ENCODE measurements around the gene PPFIBP1. TPM values are rescaled to one million over a fixed set of nuclear protein-coding genes. Genes with fewer than 3 reads are reported as not detected.
"Not testable (repeated sequence)": the region's sequence is repeated elsewhere in the genome, so short reads cannot be mapped to it uniquely, and the experiment has no call there.

The PPFIBP1 gene
- total RNA-seq, 2 donors from 2014 or later: 65.2 to 66.0 TPM

- TF ChIP-seq, protein P1, sequence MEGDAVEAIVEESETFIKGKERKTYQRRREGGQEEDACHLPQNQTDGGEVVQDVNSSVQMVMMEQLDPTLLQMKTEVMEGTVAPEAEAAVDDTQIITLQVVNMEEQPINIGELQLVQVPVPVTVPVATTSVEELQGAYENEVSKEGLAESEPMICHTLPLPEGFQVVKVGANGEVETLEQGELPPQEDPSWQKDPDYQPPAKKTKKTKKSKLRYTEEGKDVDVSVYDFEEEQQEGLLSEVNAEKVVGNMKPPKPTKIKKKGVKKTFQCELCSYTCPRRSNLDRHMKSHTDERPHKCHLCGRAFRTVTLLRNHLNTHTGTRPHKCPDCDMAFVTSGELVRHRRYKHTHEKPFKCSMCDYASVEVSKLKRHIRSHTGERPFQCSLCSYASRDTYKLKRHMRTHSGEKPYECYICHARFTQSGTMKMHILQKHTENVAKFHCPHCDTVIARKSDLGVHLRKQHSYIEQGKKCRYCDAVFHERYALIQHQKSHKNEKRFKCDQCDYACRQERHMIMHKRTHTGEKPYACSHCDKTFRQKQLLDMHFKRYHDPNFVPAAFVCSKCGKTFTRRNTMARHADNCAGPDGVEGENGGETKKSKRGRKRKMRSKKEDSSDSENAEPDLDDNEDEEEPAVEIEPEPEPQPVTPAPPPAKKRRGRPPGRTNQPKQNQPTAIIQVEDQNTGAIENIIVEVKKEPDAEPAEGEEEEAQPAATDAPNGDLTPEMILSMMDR (IDR thresholded peaks at IDR 0.05): no peak
- Histone ChIP-seq H3K4me3 (no peak overlapping the region), H3K4me1 (peaks cover 0 to 47% of the 10 kb centered on the region in 2 donors), H3K9me3 (no peaks in the 10 kb centered on the region), H3K27ac (no peak overlapping the region), H3K36me3 (no peaks in the 10 kb centered on the region), H3K27me3 (no peaks in the 10 kb centered on the region)
- DNase-seq (ENCODE audit: low spot score): no peak
Observed at GRCh38 chr12:27623645-27624044, 99.6 kb downstream of the PPFIBP1 start.

DNA sequence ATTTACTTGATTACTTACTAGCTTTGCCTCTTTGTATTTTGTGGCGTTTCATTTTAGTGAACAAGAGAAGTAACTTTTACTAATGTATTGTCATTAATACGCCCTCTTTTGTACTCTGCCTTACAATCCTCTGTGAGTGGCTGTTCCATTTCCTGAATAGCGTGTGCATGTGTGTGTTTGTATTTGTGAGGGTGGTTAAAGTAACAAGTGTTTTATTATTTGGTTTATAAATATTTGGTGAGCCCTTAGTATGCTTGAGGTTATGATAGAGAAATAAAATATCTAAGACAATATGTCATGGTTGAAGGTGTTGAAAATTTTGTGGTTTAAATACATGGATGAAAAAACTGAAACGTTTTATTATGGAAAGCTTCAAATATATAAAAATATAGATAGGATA, 100.6 kb downstream of the PPFIBP1 start:
- TF ChIP-seq, protein P1 (IDR thresholded peaks at IDR 0.05): no peak
- Histone ChIP-seq H3K27ac (no peak overlapping the region), H3K36me3 (no peaks in the 10 kb centered on the region), H3K27me3 (no peaks in the 10 kb centered on the region), H3K9me3 (no peaks in the 10 kb centered on the region), H3K4me3 (no peak overlapping the region), H3K4me1 (peaks cover 0 to 38% of the 10 kb centered on the region in 2 donors)
- no peak for DNase-seq (ENCODE audit: low spot score)

- TF ChIP-seq, protein P1 (IDR thresholded peaks at IDR 0.05): no peak
- Histone ChIP-seq H3K4me1 (peaks cover 0 to 35% of the 10 kb centered on the region in 2 donors), H3K9me3 (no peaks in the 10 kb centered on the region), H3K4me3 (no peak overlapping the region), H3K36me3 (no peaks in the 10 kb centered on the region), H3K27ac (peak overlapping the region; percentile 39 to 41), H3K27me3 (no peaks in the 10 kb centered on the region)
- no peak for DNase-seq (ENCODE audit: low spot score)
Observed at GRCh38 chr12:27627123-27627852, 103.3 kb downstream of the PPFIBP1 start.

DNA sequence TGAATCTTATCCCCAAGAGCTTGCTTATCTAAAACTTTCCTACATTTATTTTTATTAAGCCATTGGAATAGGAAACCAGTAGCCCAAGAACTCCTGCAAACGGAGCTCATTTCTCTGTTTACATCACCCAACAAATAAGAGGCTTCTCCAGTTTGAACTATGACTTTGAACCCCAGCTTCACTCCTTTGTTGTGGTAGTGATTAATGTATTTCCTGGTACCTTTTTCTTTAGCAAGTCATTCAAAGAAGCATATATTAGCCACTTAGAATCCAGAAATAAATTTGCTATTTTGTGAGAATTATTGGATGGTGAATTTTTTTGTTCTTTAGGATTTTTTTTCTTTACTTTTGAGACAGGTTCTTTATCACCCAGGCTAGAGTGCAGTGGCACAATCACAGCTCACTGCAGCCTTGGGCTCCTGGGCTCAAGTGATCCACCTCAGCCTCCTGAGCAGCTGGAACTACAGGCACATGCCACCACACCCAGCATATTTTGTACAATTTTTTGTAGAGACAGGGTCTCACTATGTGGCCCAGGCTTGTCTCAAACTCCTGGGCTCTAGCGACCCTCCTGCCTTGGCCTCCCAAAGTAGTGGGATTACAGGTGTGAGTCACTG, 104.0 kb downstream of the PPFIBP1 start:
- H3K4me1 ChIP-seq: peaks cover 0 to 42% of the 10 kb centered on the region in 2 donors
- H3K4me3 ChIP-seq; H3K27me3 ChIP-seq; H3K9me3 ChIP-seq; DNase-seq (ENCODE audit: low spot score); H3K36me3 ChIP-seq: not testable (repeated sequence)
- peak overlapping the region in 1 of 2 donors; percentile 39 for H3K27ac ChIP-seq

DNA sequence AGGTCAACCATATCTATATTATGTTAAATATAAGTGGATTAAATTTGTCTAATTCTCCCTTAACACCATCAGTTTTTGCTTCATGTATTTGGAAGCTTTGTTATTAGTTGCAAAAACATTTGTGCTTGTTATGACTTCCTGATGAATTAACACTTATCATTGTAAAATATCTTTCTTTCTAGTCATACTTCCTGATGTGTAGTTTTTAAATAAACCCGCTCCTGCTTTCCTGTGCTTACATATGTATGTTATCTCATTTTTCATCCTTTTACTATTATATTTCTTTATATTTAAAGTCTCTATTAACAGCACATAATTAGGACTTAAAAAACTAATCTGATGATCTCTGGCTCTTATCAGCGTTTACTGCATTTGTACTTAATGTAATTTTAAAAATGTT, 106.2 kb downstream of the PPFIBP1 start:
- Histone ChIP-seq H3K4me1 (peaks cover 0 to 34% of the 10 kb centered on the region in 2 donors), H3K36me3 (peaks cover 11% of the 10 kb centered on the region)
- H3K9me3 ChIP-seq; DNase-seq (ENCODE audit: low spot score); H3K4me3 ChIP-seq; H3K27me3 ChIP-seq; H3K27ac ChIP-seq: not testable (repeated sequence)

DNA sequence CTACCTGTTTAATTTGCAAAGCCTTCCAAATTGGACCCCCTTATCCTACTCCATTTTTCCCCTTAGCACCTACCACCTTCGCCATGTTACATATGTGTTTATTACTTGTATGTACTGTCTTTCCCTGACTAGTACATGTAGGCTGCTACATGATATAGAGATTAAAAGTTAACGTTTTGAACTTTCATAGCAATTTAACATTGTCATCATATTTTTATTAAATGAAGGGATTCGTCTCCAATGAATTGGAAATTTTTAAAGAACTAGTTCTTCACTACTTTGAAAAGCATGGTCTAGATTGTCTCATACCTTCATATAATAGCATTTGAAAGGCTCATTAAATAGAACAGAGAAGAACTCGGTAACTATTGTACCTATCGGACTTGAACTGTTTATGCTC, 107.4 kb downstream of the PPFIBP1 start:
- H3K36me3 ChIP-seq: peaks cover 11% of the 10 kb centered on the region
- H3K4me1 ChIP-seq: peaks cover 0 to 30% of the 10 kb centered on the region in 2 donors
- H3K9me3 ChIP-seq: no peaks in the 10 kb centered on the region
- TF ChIP-seq, protein P1 (IDR thresholded peaks at IDR 0.05): no peak
- H3K27ac ChIP-seq: no peak overlapping the region
- no peak overlapping the region for H3K4me3 ChIP-seq
- H3K27me3 ChIP-seq: no peaks in the 10 kb centered on the region
- no peak for DNase-seq (ENCODE audit: low spot score)
